ENCODE data around the gene FTO. TPM values are rescaled to one million over a fixed set of nuclear protein-coding genes. Genes with fewer than 3 reads are reported as not detected.

Gene FTO
- total RNA-seq, 2 experiments from 2014 or later: 46.3 to 47.2 TPM

- Mint-ChIP-seq H3K4me3 (no peak overlapping the region), H3K9me3 (peaks cover 2% of the 10 kb centered on the region), H3K27ac (no peak overlapping the region), H3K4me1 (no peaks in the 10 kb centered on the region), H3K27me3 (no peaks in the 10 kb centered on the region), H3K36me3 (peaks cover 7% of the 10 kb centered on the region)
- POLR2A ChIA-PET: no interaction called here
- no peak for DNase-seq
- no peak for ATAC-seq (ENCODE audit: low read depth)
Measured at GRCh38 chr16:53996961-53997360, 293.0 kb downstream of the FTO start.

GRCh38 chr16:53998024-53998810 lies 294.3 kb downstream of the FTO start:
- POLR2A ChIA-PET: no interaction called here
- H3K4me3 Mint-ChIP-seq: no peak overlapping the region
- H3K4me1 Mint-ChIP-seq: no peaks in the 10 kb centered on the region
- DNase-seq: no peak
- no peaks in the 10 kb centered on the region for H3K27me3 Mint-ChIP-seq
- peaks cover 5% of the 10 kb centered on the region for H3K36me3 Mint-ChIP-seq
- no peak overlapping the region for H3K27ac Mint-ChIP-seq
- H3K9me3 Mint-ChIP-seq: peaks cover 2% of the 10 kb centered on the region
- no peak for ATAC-seq (ENCODE audit: low read depth)

GRCh38 chr16:53998966-53999522 lies 295.1 kb downstream of the FTO start:
- peaks cover 2% of the 10 kb centered on the region for H3K9me3 Mint-ChIP-seq
- no peak overlapping the region for H3K27ac Mint-ChIP-seq
- POLR2A ChIA-PET: no interaction called here
- H3K4me3 Mint-ChIP-seq: no peak overlapping the region
- H3K27me3 Mint-ChIP-seq: no peaks in the 10 kb centered on the region
- no peaks in the 10 kb centered on the region for H3K4me1 Mint-ChIP-seq
- H3K36me3 Mint-ChIP-seq: peaks cover 5% of the 10 kb centered on the region
- DNase-seq (no peak), ATAC-seq (ENCODE audit: low read depth) (no peak)

GRCh38 chr16:53999841-54000240 lies 295.9 kb downstream of the FTO start:
- Mint-ChIP-seq H3K27ac (no peak overlapping the region), H3K27me3 (no peaks in the 10 kb centered on the region), H3K4me3 (no peak overlapping the region), H3K9me3 (peaks cover 2% of the 10 kb centered on the region), H3K4me1 (no peaks in the 10 kb centered on the region), H3K36me3 (peaks cover 2% of the 10 kb centered on the region)
- POLR2A ChIA-PET: no interaction called here
- no peak for DNase-seq
- ATAC-seq (ENCODE audit: low read depth): no peak

- no peaks in the 10 kb centered on the region for H3K27me3 Mint-ChIP-seq
- peaks cover 2% of the 10 kb centered on the region for H3K36me3 Mint-ChIP-seq
- no peak overlapping the region for H3K27ac Mint-ChIP-seq
- POLR2A ChIA-PET: no interaction called here
- H3K4me1 Mint-ChIP-seq: no peaks in the 10 kb centered on the region
- no peak overlapping the region for H3K4me3 Mint-ChIP-seq
- ATAC-seq (ENCODE audit: low read depth) (no peak), DNase-seq (no peak)
- peaks cover 2% of the 10 kb centered on the region for H3K9me3 Mint-ChIP-seq
Measured at GRCh38 chr16:54000361-54000760, 296.4 kb downstream of the FTO start.

GRCh38 chr16:54006693-54007092 lies 302.7 kb downstream of the FTO start:
- Mint-ChIP-seq H3K4me3 (no peak overlapping the region), H3K27ac (no peak overlapping the region), H3K9me3 (peaks cover 3% of the 10 kb centered on the region), H3K27me3 (no peaks in the 10 kb centered on the region), H3K36me3 (peaks cover 2% of the 10 kb centered on the region), H3K4me1 (no peaks in the 10 kb centered on the region)
- no peak for ATAC-seq (ENCODE audit: low read depth)
- POLR2A ChIA-PET: no interaction called here
- no peak for DNase-seq

GRCh38 chr16:54007504-54007903 lies 303.5 kb downstream of the FTO start:
- Mint-ChIP-seq H3K27me3 (no peaks in the 10 kb centered on the region), H3K36me3 (peaks cover 2% of the 10 kb centered on the region), H3K4me3 (no peak overlapping the region), H3K4me1 (no peaks in the 10 kb centered on the region), H3K9me3 (peaks cover 3% of the 10 kb centered on the region), H3K27ac (no peak overlapping the region)
- POLR2A ChIA-PET: no interaction called here
- no peak for ATAC-seq (ENCODE audit: low read depth)
- no peak for DNase-seq

GRCh38 chr16:54009464-54010176 lies 305.7 kb downstream of the FTO start:
- no peak overlapping the region for H3K27ac Mint-ChIP-seq
- peaks cover 3% of the 10 kb centered on the region for H3K4me1 Mint-ChIP-seq

GRCh38 chr16:54015147-54015546 lies 311.2 kb downstream of the FTO start:
- Mint-ChIP-seq H3K36me3 (peaks cover 2% of the 10 kb centered on the region), H3K27ac (no peak overlapping the region), H3K9me3 (peaks cover 3% of the 10 kb centered on the region), H3K27me3 (no peaks in the 10 kb centered on the region), H3K4me3 (no peak overlapping the region), H3K4me1 (peaks cover 3% of the 10 kb centered on the region)
- no peak for DNase-seq
- POLR2A ChIA-PET: no interaction called here
- ATAC-seq (ENCODE audit: low read depth): no peak

More at GRCh38 chr16:54009464-54010176, 305.7 kb downstream of the FTO start:
- H3K4me3 Mint-ChIP-seq: no peak overlapping the region
- POLR2A ChIA-PET: no interaction called here
- no peak for DNase-seq
- peaks cover 3% of the 10 kb centered on the region for H3K9me3 Mint-ChIP-seq
- H3K27me3 Mint-ChIP-seq: no peaks in the 10 kb centered on the region
- ATAC-seq (ENCODE audit: low read depth): no peak
- peaks cover 2% of the 10 kb centered on the region for H3K36me3 Mint-ChIP-seq

GRCh38 chr16:54022362-54022761 lies 318.4 kb downstream of the FTO start:
- H3K4me1 Mint-ChIP-seq: no peaks in the 10 kb centered on the region

GRCh38 chr16:54026456-54026855 lies 322.5 kb downstream of the FTO start:
- DNase-seq (no peak), ATAC-seq (ENCODE audit: low read depth) (no peak)
- H3K27ac Mint-ChIP-seq: no peak overlapping the region
- H3K9me3 Mint-ChIP-seq: peaks cover 1% of the 10 kb centered on the region
- no peak overlapping the region for H3K4me3 Mint-ChIP-seq
- H3K4me1 Mint-ChIP-seq: no peaks in the 10 kb centered on the region
- no peaks in the 10 kb centered on the region for H3K27me3 Mint-ChIP-seq
- POLR2A ChIA-PET: no interaction called here
- peaks cover 8% of the 10 kb centered on the region for H3K36me3 Mint-ChIP-seq

More at GRCh38 chr16:54022362-54022761, 318.4 kb downstream of the FTO start:
- Mint-ChIP-seq H3K27ac (no peak overlapping the region), H3K4me3 (no peak overlapping the region), H3K9me3 (no peaks in the 10 kb centered on the region), H3K36me3 (peaks cover 6% of the 10 kb centered on the region), H3K27me3 (no peaks in the 10 kb centered on the region)
- no peak for DNase-seq
- ATAC-seq (ENCODE audit: low read depth): no peak
- POLR2A ChIA-PET: no interaction called here

GRCh38 chr16:54027062-54027461 lies 323.1 kb downstream of the FTO start:
- H3K9me3 Mint-ChIP-seq: peaks cover 1% of the 10 kb centered on the region
- H3K36me3 Mint-ChIP-seq: peaks cover 8% of the 10 kb centered on the region
- H3K27ac Mint-ChIP-seq: no peak overlapping the region
- POLR2A ChIA-PET: no interaction called here
- no peak overlapping the region for H3K4me3 Mint-ChIP-seq
- H3K27me3 Mint-ChIP-seq: no peaks in the 10 kb centered on the region
- no peaks in the 10 kb centered on the region for H3K4me1 Mint-ChIP-seq
- DNase-seq: no peak
- no peak for ATAC-seq (ENCODE audit: low read depth)

GRCh38 chr16:54027558-54027957 lies 323.6 kb downstream of the FTO start:
- Mint-ChIP-seq H3K4me1 (no peaks in the 10 kb centered on the region), H3K27ac (no peak overlapping the region), H3K36me3 (peaks cover 8% of the 10 kb centered on the region), H3K27me3 (no peaks in the 10 kb centered on the region), H3K9me3 (peaks cover 1% of the 10 kb centered on the region), H3K4me3 (no peak overlapping the region)
- POLR2A ChIA-PET: no interaction called here
- ATAC-seq (ENCODE audit: low read depth): no peak
- DNase-seq: no peak

GRCh38 chr16:54027995-54028394 lies 324.0 kb downstream of the FTO start:
- Mint-ChIP-seq H3K4me3 (no peak overlapping the region), H3K27ac (no peak overlapping the region), H3K36me3 (peaks cover 8% of the 10 kb centered on the region), H3K27me3 (no peaks in the 10 kb centered on the region), H3K9me3 (peaks cover 1% of the 10 kb centered on the region), H3K4me1 (no peaks in the 10 kb centered on the region)
- POLR2A ChIA-PET: no interaction called here
- no peak for ATAC-seq (ENCODE audit: low read depth)
- no peak for DNase-seq

Data from activated naive CD8-positive, alpha-beta T cell treated with anti-CD3 and anti-CD28 coated beads, Interleukin-2, amount 10 ng/mL, durations not matched to agents 7 days and 5 days (primary cell).